Activated naive CD4-positive, alpha-beta T cell (primary cell): ENCODE results near the gene HIVEP2.

Experiments used
- DNase-seq, 4 experiments: peaks; one replicate each; lab custom pipeline; 2025; lab: John Stamatoyannopoulos, UW

The HIVEP2 gene

DNA sequence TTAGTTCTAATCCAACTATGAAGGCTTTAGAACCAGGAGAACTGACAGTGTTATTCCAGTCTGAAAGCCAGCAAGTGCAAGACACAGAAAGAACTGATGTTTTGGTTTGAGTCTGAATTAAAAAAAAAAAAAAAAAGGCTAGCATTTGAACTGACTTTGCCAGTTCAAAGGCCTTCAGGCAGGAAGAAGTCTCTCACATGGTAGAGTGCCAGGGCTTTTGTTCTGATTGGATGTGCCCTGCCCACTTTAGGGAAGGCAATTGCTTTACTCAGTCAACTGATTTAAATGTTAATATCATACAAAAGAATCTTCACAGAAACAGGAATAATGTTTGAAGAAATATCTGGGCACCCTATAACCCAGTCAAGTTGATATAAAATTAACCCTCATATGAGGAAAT is 212.2 kb downstream of the HIVEP2 start:
- no peak for DNase-seq

DNA sequence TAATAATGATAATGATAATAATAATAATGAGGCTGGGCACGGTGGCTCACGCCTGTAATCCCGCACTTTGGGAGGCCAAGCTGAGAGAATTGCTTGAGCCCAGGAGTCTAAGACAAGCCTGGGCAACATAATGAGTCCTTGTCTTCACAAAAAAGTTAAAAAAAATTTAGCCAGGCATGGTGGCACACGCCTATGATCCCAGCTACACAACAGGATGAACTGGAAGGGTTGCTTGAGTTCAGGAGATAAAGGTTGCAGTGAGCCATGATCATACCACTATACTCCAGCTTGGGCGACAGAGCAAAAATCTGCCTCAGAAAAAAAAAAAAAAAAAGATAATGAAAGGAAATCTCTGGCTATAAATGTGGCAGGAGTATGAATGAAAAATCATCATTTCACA is 213.4 kb downstream of the HIVEP2 start:
- no peak for DNase-seq

DNA sequence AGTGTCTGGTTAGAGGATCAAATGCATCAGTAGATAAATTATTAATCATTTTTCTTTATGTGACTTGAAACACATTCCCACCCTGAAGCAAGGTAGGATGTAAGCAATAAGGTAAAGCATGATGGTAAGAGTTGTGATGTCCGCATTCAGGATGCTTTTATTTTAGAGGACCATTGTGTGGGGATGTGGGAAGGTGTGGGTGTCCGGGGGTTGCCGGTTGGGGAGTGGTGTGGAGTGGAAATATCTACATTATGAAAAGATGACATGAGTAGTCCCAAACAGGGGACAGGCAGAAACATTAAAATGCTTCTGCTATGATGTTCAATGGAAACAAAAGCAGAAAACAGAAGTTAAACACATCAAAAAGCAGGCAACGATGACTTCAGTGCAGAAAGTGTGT is 215.4 kb downstream of the HIVEP2 start:
- DNase-seq = no peak

DNA sequence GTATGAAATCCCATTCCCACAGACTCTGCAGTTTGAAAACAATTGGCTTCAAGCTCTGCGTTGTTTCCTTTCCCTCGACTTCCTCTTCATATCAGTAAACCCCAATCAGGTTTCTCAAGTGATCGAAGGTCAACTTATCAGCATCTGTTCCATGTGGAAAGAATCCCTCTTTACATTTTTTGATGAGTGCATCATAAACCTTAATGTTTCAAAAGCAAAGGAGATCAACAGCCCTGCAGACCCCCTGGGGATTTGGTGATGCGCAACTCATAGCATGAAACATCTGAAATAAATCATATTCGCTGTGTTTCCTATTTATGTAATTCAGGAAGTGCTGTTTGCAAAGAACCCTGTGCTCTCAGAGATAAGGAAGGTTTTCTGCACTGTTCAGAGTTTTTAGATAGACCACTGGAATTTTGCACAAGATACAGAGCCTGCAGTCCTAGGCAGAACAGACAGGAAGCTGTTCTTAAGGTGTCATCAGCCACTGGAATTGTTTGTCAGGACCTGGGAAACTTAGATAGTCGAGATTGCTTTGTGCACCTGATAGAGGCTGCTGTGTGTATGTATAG is 216.0 kb downstream of the HIVEP2 start:
- DNase-seq = no peak

DNA sequence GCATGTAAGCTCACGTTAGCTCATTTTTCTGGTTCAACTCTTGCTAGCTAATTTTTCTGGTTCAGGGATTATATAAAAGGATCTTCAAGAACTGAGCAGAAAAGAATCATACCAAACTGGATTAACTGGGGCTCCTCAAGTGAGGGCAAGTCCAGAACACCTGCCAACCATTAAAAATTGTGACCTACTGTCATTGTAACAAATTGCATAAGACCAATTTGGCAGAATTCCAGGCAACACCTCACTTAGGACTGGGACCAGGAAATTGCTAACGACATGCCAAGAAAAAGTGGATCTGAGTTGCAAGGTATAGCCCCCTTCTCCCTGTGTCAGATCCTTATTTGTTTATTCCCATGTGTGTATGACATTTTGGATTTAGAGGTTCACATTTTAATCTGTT is 216.6 kb downstream of the HIVEP2 start:
- no peak for DNase-seq

DNA sequence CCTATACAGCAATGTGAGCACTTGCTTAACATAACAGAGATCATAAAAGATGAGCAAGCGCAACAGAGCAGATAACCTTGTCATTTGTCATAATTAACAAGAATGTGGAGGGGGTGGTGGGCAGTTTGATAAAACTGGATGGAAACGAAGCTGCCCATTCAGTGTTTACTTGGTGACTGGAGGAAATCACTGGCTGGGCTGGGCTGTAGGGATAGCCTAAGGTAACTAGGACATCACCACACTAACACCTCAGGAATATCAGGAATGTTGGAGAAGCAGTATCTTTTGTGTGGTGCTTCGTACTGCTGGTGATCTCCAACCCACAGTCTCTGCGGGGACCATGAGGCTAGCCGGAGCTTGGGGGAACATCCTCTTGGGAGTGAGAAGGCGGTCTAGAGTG is 218.4 kb downstream of the HIVEP2 start:
- DNase-seq = no peak

DNA sequence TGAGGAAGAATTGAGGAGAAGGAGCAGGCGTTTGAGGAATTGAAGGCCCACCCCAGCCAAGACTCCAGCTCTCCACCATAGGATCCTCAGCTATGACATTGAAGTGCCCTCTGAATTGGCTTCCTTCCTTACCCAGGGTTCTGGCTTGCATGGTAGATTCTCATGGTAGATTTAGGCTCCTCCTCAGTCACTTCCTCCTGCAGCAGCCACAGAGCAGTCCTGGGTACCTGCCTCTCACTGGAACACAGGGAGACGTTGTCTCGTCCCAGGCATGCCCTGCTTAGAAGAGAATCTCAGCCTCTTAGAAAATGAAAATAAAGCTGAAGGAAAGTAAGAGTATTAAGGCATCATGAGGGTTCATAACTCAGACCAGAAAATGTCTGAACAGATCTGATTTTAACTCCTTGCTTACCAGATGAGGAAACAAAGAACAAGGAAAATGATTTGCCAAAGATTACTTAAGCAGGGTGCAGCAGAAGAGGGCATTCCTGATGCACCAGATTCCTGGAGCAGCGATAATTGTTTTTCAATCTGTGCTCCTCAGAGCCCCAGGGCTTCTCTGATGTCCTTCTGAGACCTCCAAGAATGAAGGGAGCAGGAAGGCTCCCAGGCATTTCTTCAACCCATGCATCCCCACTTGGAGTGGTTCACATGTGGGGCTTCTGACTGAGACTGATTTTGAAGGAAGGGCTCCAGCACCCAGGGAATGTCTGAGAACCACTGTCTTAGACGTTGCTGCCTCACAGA is 219.8 kb downstream of the HIVEP2 start:
- DNase-seq = no peak

DNA sequence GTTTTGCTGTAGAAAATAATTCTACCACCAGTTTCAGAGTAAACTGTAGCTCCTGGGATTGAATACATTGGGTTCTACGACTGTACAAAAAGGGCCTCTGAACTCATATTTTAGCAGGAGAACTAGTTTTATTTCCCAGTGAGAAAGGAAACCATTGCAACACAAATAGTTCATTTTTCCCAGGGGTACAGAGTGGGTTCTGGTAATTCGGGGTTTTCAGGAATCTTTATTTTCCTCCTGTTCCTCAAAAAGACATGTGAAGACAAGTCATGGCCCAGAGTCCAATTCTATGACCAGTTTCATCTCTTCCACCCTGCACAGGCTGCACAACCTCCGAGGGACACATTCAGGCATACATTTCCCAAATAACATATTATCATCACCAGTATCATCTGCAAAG is 222.1 kb downstream of the HIVEP2 start:
- no peak for DNase-seq

DNA sequence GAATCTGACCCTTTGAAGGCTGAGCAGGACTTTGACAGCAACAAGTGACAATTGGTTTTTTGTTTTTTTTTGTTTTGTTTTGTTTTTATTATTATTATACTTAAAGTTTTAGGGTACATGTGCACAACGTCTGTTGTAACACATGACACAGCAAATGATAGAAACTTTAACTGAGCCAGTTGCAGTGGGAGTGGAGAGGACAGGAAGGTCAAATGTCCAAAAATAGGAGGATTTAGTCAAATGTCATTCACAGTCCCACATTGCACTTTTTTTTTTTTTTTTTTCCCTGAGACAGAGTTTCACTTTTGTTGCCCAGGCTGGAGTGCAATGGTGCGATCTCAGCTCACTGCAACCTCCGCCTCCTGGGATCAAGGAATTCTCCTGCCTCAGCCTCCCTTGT is 223.0 kb downstream of the HIVEP2 start:
- DNase-seq = no peak

DNA sequence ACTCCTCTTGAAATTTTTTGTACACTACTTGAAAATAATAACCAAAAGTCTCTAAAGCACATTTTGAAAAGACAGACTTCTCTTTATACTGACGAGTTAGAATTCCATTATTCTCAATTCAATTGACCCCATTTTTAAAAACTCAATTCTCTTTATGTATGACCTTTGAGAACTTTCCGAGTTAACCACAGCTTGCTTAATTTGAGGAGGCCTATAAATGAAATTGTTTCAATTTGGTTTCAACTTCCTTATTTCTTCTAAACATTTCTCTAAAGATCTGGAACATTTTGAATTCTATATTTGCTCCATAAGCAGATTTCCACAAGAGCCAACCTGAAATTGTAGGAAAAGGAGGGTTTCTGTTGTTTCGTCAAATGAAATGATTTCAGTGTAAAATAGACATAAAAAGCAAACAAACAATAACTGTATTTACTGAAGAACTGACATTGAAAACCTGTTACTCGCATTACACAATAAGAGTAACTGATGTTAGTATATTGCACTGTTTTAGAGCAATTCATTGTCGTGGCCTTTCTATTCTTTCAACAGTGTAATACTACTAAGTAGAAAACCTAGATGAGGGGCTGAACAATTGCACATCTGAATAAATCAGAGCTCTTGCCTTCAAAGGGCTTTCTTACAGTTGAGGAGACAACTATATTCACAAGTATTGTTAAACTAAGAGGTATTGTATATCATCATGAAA is 223.6 kb downstream of the HIVEP2 start:
- DNase-seq = no peak

DNA sequence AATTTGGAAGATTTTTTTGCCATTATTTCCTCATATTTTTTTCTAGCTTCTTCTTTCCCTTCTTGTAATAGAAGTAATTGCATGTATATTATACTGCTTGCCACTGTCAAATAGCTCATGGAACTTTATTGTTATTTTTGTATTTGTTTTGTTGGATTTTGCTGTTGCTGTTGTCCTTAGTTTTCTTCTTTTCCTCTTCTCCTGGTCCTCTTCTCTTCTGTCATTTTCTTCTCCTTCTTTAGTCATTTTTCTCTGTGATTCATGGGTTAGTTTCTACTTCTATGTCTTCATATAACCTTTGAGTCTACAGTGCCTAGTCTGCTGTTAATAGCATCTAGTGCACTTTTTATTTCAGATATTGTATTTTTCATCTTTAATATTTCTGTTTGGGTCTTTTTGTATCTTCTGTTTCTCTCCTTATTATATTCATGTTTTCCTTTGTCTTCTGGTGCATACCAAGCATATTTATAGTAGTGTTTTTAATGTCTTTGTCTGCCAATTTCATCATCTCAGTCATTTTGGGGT is 226.2 kb downstream of the HIVEP2 start:
- no peak for DNase-seq

DNA sequence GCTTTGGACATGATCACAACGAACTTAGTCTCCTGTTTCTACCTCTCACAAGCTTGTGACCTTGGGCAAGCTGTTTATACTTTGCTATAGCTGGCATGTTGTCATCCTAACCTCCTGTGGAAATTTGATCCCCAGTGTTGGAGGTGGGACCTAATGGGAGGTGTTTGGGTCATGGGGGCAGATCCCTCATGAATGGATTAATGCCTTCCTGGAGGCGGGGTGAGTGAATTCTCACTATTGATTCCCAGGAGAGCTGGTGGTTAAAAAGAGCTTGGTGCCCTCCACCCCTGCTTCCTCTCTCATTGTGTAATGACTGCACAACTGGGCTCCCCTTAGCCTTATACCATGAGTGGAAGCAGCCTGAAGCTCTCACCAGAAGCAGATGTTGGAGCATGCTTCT is 228.9 kb downstream of the HIVEP2 start:
- no peak for DNase-seq

DNA sequence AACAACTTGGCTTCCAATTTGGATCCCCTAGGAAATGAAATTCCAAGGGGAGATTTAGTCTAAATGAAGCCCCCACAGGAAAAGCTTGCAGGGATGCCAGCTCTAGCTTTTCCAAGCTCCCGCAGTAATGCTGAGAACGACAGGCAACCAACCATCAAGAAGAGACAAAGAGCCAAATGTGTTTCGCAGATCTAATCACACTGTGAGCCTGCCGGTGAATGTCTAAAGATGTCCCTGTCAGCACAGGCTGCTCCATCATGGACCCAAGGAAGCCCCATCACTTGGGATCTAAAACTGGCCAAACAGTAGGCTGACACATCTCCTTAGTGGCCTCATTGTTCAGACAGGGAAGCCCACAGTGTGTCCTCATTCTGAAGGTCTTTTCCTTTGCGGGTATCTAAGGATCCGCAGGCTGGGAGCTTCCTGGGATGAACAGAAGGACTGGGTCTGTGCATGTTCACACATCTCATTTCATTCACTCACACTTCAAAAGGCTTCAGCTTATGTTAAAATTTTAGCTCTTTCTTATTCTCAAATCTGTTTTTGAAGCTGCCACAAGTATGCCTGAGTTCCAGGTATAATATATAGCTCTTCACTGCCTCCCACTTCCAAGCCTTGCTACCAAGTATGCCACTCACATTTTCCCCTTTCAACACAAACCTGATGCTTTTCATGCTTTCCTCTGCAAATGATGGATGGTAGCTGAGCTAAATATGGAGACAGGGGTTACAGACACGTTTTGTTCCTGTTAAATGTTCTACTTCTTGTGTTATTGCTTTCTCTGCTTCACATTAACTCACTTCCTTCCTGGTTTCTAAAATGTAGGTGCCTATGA is 229.8 kb downstream of the HIVEP2 start:
- DNase-seq = no peak

DNA sequence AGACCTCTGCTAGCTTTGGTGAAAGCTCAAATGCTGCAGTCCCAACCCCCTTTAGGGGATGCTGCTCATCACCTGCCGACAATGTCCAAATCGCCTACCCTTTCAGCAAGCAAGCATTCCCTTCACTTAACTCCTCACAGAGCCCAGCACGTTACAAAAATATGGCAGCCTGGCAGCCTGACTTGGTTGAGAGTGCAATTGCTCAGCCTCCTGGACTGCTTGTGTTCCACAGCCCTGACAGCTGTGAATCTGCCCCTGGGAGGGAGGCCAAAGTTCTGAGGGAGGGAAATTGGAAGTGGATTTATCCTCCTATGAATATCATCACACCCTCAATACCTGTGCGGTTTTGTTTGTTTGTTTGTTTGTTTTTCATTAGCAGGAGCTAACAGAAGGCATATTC is 231.0 kb downstream of the HIVEP2 start:
- no peak for DNase-seq

DNA sequence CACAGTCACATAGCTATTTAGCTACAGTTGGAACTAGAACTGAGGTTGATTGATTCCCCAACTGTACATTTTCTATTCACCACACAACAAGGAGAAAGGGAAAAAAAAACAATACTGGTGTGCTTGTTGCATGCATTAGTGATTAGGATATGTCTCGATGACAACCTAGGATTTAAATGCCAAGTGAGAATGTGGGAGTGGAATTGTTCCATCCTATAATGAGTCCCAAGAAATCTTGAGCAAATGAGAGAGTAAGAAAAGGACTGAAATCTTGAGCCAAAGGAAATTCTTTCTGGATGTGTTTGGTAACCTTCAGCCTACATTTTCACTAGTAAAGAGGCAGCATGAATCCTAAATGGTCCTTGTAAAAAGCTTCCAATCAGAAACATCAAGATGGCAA is 232.7 kb downstream of the HIVEP2 start:
- DNase-seq = no peak

DNA sequence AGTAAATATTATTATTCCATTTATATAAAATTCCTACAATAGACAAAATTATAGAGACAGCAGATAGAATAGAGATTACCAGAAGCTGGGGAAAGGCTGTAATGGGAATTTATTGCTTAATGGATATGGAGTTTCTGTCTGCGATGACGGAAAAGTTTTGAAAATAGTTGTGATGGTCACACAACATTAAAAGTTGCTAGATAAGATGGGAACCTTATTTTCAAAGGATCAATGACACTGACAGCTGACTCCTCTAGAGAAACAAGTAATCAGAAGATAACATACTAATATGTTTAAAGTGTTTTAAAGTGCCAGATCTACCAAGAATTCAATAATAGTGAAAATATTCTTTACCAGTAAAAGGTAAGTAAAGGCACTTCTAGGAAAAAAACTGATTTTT is 236.3 kb downstream of the HIVEP2 start:
- no peak for DNase-seq

DNA sequence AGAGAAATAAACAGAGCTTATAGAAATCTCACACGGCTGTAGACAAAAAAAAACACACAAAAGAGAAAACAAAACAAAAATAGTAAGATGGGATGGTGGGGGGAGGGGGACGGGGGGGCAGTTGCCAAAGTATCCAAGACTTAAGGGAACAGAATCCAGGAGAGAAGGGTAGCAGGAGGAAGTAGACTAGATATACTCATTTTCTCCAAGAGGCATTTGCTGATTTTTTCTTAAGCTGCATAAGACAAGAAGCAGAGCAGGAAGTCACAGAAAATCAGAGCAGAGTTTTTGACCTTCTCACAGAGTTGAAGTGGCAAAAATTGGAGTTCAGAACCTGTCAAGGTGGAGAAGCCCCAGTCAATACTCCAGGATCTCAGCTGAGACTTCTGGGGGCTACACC is 237.7 kb downstream of the HIVEP2 start:
- DNase-seq = no peak

DNA sequence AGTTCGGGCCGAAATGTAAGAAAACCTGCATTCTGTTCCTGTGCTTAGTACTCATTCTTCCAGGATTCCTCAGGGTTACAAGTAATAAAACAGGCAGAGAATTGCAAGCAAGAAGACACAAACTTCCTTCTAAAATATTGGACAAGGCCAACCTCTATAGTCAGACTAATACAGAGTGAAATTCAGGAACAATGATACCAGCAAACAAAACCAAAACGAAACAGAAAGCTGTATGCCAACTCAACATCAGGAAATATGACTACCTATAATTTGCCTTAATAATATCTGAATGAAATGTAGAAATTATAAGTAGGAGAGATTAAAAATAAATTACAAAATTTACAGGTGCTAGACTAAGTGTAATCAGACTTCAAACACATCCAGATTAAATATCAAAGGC is 238.8 kb downstream of the HIVEP2 start:
- DNase-seq = no peak

DNA sequence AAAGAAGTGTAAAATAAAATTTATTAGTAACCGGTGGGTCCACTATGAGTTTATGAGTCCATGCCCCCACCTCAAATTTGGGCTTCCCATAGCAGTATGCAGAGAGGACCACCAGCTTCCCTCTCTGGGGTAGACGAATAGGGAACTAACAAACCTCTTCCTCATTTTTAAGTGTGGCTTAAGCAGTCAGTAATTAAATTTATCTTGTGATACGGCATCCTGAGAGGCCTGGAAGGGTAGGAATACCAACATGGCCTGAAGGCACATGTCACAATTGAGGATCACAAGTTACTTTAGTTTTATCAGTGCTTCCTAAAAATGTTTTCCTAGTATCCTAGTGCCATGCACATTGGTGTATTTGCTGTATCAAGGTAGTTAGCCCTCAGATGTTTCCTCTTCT is 239.9 kb downstream of the HIVEP2 start:
- DNase-seq = no peak

DNA sequence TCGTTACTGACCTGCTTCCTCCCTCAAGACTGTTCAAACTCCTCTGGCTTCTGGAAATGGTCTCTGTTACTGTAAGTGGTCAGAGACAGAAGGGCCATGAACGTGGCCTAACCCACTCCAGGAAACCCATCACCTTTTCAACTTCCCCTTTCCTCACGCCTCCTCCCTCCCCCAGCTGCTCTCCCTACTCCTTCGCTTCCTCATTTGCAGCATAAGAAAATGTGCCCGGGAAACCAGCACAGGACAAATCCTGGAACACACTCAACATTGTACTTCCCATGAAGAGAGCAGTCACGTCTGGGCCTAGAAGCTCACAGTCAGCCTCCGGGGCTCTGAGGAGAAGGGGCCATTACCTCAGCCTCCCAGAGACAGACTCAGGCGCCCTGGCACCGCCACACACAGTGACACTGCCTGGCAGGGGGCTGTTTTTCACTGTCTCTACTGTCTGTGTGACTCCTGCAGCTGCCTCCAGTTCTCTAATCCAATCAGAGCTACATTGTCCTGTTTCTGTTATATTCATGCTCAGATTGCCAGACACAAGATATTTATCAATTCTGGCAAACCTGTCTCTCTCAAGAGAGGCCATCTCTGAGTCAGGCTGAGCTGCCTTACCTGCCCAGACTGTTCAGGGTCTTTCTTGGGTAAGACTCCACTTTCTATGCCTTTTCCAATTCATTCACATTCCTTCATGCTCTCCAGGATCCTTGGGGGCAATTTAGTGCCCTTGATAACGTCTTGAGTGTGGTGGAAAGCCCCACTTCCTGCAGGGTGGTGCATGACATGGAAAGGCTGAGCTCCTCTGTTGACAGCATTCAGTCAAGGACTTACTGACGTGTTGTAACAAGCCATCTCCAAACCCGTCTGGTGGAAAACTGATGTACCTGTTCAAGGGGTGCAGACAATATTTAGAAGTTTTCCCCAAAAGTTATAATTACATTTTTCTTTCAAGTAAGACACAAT is 242.2 kb downstream of the HIVEP2 start:
- no peak for DNase-seq
